WTC11 (cell line): ENCODE measurements around the gene HBA2. TPM values are rescaled to one million over a fixed set of nuclear protein-coding genes. Genes with fewer than 3 reads are reported as not detected.

Experiments used
- ATAC-seq: fragments of 200-7000 bp; cut with Tn5 transposase; 2 replicates; pipeline ENCODE4 v1.10.0; 2021; ENCODE audit warnings: mild to moderate bottlenecking, moderate library complexity
- CTCF ChIA-PET: fragments of 300-600 bp; sonication (Branson Sonifier 250); formaldehyde crosslinking; loops from one replicate; lab custom pipeline; 2021; ENCODE audit warnings: antibody characterized with exemption; lab: Charles Lee
- POLR2A ChIA-PET: fragments of 350-600 bp; sonication (Branson Sonifier 250); formaldehyde crosslinking; loops from one replicate; lab custom pipeline; 2021; ENCODE audit warnings: antibody characterized with exemption; lab: Charles Lee
- DNase-seq: peaks from one replicate; pipeline ENCODE4 v3.0.0; 2021; ENCODE audit warnings: low spot score
- H3K27ac Mint-ChIP-seq: 2 replicates; pipeline ENCODE4 v1.8.0; 2021; ENCODE audit warnings: mixed read lengths
- H3K27me3 Mint-ChIP-seq: 2 replicates; pipeline ENCODE4 v1.8.0; 2021; ENCODE audit warnings: low read depth, mild to moderate bottlenecking, moderate library complexity, mixed read lengths
- H3K36me3 Mint-ChIP-seq: 2 replicates; pipeline ENCODE4 v1.8.0; 2021; ENCODE audit warnings: mixed read lengths
- H3K4me1 Mint-ChIP-seq: 2 replicates; pipeline ENCODE4 v1.8.0; 2022; ENCODE audit warnings: mixed read lengths
- H3K4me3 Mint-ChIP-seq: 2 replicates; pipeline ENCODE4 v1.8.0; 2021; ENCODE audit warnings: mild to moderate bottlenecking, moderate library complexity, mixed read lengths
- H3K9me3 Mint-ChIP-seq: 2 replicates; pipeline ENCODE4 v1.8.0; 2021; ENCODE audit warnings: mixed read lengths
- AFF4 ChIP-seq: sonication (generic); formaldehyde crosslinking; IDR thresholded peaks from 2 replicates; pipeline ENCODE4 v1.8.1; 2023; ENCODE audit warnings: mild to moderate bottlenecking, missing genetic modification reagents, borderline replicate concordance
- ATF1 ChIP-seq: sonication (generic); formaldehyde crosslinking; IDR thresholded peaks from 2 replicates; pipeline ENCODE4 v1.8.1; 2023; ENCODE audit warnings: mild to moderate bottlenecking, moderate library complexity, missing genetic modification reagents
- ATF3 ChIP-seq: sonication (generic); formaldehyde crosslinking; conservative IDR thresholded peaks from 2 replicates; pipeline ENCODE4 v1.8.1; 2022; ENCODE audit warnings: mild to moderate bottlenecking, missing genetic modification reagents
- ATF6 ChIP-seq: sonication (generic); formaldehyde crosslinking; IDR thresholded peaks from 2 replicates; pipeline ENCODE4 v1.8.1; 2023; ENCODE audit warnings: mild to moderate bottlenecking, missing genetic modification reagents
- CREB1 ChIP-seq: sonication (generic); formaldehyde crosslinking; IDR thresholded peaks from 2 replicates; pipeline ENCODE4 v1.8.0; 2023; ENCODE audit warnings: mild to moderate bottlenecking, missing genetic modification reagents
- CTCF ChIP-seq: fragments of 200-600 bp; IDR thresholded peaks from 2 replicates; pipeline ENCODE4 v1.8.0; 2022; ENCODE audit warnings: antibody characterized with exemption
- ELF4 ChIP-seq: sonication (generic); formaldehyde crosslinking; IDR thresholded peaks from 2 replicates; pipeline ENCODE4 v1.8.1; 2022; ENCODE audit warnings: low read depth, mild to moderate bottlenecking, moderate library complexity, missing genetic modification reagents
- ERG ChIP-seq: fragments of 250-450 bp; sonication (Bioruptor Pico); IDR thresholded peaks from 2 replicates; pipeline ENCODE4 v1.8.0; 2021; ENCODE audit warnings: mild to moderate bottlenecking
- ETV6 ChIP-seq: sonication (generic); formaldehyde crosslinking; IDR thresholded peaks from 2 replicates; pipeline ENCODE4 v1.8.1; 2022; ENCODE audit warnings: mild to moderate bottlenecking, missing genetic modification reagents
- IRF1 ChIP-seq: sonication (generic); formaldehyde crosslinking; IDR thresholded peaks from 2 replicates; pipeline ENCODE4 v1.8.0; 2023; ENCODE audit warnings: missing genetic modification reagents
- KAT7 ChIP-seq: sonication (generic); formaldehyde crosslinking; IDR thresholded peaks from 2 replicates; pipeline ENCODE4 v1.8.1; 2023; ENCODE audit warnings: missing genetic modification reagents, mild to moderate bottlenecking, borderline replicate concordance
- MAX ChIP-seq: sonication (generic); formaldehyde crosslinking; IDR thresholded peaks from 2 replicates; pipeline ENCODE4 v1.8.0; 2022; ENCODE audit warnings: mild to moderate bottlenecking, missing genetic modification reagents
- NFYB ChIP-seq: sonication (generic); formaldehyde crosslinking; conservative IDR thresholded peaks from 2 replicates; pipeline ENCODE4 v1.8.0; 2022; ENCODE audit warnings: low read depth, missing genetic modification reagents
- RORB ChIP-seq: fragments of 250-450 bp; sonication (Bioruptor Pico); IDR thresholded peaks from 2 replicates; pipeline ENCODE4 v1.9.0; 2021; ENCODE audit warnings: mild to moderate bottlenecking
- SMAD4 ChIP-seq: sonication (generic); formaldehyde crosslinking; IDR thresholded peaks from 2 replicates; pipeline ENCODE4 v1.8.0; 2022; ENCODE audit warnings: mild to moderate bottlenecking, missing genetic modification reagents
- TEAD1 ChIP-seq: sonication (generic); formaldehyde crosslinking; IDR thresholded peaks from 2 replicates; pipeline ENCODE4 v1.8.0; 2022; ENCODE audit warnings: mild to moderate bottlenecking, missing genetic modification reagents
- TEAD4 ChIP-seq: sonication (generic); formaldehyde crosslinking; IDR thresholded peaks from 2 replicates; pipeline ENCODE4 v1.8.0; 2022; ENCODE audit warnings: mild to moderate bottlenecking, missing genetic modification reagents
- ZMAT4 ChIP-seq: fragments of 250-450 bp; sonication (Bioruptor Pico); IDR thresholded peaks from 2 replicates; pipeline ENCODE4 v1.9.0; 2021; ENCODE audit warnings: mild to moderate bottlenecking
- ZNF317 ChIP-seq: sonication (generic); formaldehyde crosslinking; IDR thresholded peaks from 2 replicates; pipeline ENCODE4 v1.8.1; 2023; ENCODE audit warnings: low read depth, mild to moderate bottlenecking, moderate library complexity, missing genetic modification reagents, borderline replicate concordance
- ZNF396 ChIP-seq: fragments of 250-450 bp; sonication (Bioruptor Pico); IDR thresholded peaks from 2 replicates; pipeline ENCODE4 v1.8.0; 2021; ENCODE audit warnings: mild to moderate bottlenecking, moderate library complexity, borderline replicate concordance
- ZNF423 ChIP-seq: fragments of 250-450 bp; sonication (Bioruptor Pico); IDR thresholded peaks from 2 replicates; pipeline ENCODE4 v2.1.2; 2022; ENCODE audit warnings: mild to moderate bottlenecking, moderate library complexity
- total RNA-seq: library from RNA; stranded (reverse); gene quantifications from 3 replicates; pipeline ENCODE4 v1.2.3, GENCODE V29; 2021

Gene HBA2
- total RNA-seq, 1 experiment from 2014 or later = 2.4 TPM

GRCh38 chr16:180681-181564 lies 8.2 kb downstream of the HBA2 start (continued):
- TF ChIP-seq ZNF396 (CRISPR knock-in tag) (no peak), ETV6 (CRISPR knock-in tag) (peak; percentile 98), ELF4 (CRISPR knock-in tag) (peak; percentile 96), AFF4 (peak; percentile 92; the same call in 1 of the 2 replicates), MAX (CRISPR knock-in tag) (peak; percentile 100), KAT7 (CRISPR knock-in tag) (peak; percentile 94), ATF3 (CRISPR knock-in tag) (0 out of 2 replicates have a peak, but pooled peaks have one; percentile 73), IRF1 (CRISPR knock-in tag) (peak; percentile 97), RORB (no peak), ZMAT4 (0 out of 2 replicates have a peak, but pooled peaks have one; percentile 35), ATF6 (no peak), CREB1 (CRISPR knock-in tag) (peak; percentile 93; the same call in 1 of the 2 replicates), ATF1 (CRISPR knock-in tag) (no peak; the same call in 1 of the 2 replicates)

- ChIA-PET POLR2A (no interaction called here), CTCF (interaction anchor here (0.8 to 4.8 kb wide), 14 partner anchors 9 to 171 kb away, joined by 3 to 50 read pairs (median 4); partner anchors contain the start of genes HBM and RHBDF1)
- no peaks in the 10 kb centered on the region for H3K4me1 Mint-ChIP-seq
- no peaks in the 10 kb centered on the region for H3K9me3 Mint-ChIP-seq
- ATAC-seq (no peak), DNase-seq (no peak)
- H3K27ac Mint-ChIP-seq = no peak overlapping the region
- H3K4me3 Mint-ChIP-seq = no peak overlapping the region; the same call in 1 of the 2 replicates
- H3K27me3 Mint-ChIP-seq = peaks cover 40% of the 10 kb centered on the region
- peaks cover 6% of the 10 kb centered on the region; the same call in 1 of the 2 replicates for H3K36me3 Mint-ChIP-seq
- no peak for TF ChIP-seq NFYB
- TF ChIP-seq SMAD4 (CRISPR knock-in tag) = no peak
- peak; percentile 1; the same call in 1 of the 2 replicates for TF ChIP-seq ERG (CRISPR knock-in tag)
- no peak for TF ChIP-seq TEAD4 (CRISPR knock-in tag)
- no peak for TF ChIP-seq ATF3 (CRISPR knock-in tag)
- TF ChIP-seq ZNF423 = no peak
- no peak for TF ChIP-seq IRF1 (CRISPR knock-in tag)
- no peak for TF ChIP-seq TEAD1 (CRISPR knock-in tag)
- TF ChIP-seq ZNF317 (CRISPR knock-in tag) = no peak
- TF ChIP-seq CTCF = peak; percentile 99
Observed at GRCh38 chr16:181565-182021, 8.9 kb downstream of the HBA2 start.
